Measurements from ENCODE around the gene HMX3. TPM values are rescaled to one million over a fixed set of nuclear protein-coding genes. Genes with fewer than 3 reads are reported as not detected.

HMX3 gene
- total RNA-seq, 1 experiment from 2014 or later: 15.2 TPM

DNA sequence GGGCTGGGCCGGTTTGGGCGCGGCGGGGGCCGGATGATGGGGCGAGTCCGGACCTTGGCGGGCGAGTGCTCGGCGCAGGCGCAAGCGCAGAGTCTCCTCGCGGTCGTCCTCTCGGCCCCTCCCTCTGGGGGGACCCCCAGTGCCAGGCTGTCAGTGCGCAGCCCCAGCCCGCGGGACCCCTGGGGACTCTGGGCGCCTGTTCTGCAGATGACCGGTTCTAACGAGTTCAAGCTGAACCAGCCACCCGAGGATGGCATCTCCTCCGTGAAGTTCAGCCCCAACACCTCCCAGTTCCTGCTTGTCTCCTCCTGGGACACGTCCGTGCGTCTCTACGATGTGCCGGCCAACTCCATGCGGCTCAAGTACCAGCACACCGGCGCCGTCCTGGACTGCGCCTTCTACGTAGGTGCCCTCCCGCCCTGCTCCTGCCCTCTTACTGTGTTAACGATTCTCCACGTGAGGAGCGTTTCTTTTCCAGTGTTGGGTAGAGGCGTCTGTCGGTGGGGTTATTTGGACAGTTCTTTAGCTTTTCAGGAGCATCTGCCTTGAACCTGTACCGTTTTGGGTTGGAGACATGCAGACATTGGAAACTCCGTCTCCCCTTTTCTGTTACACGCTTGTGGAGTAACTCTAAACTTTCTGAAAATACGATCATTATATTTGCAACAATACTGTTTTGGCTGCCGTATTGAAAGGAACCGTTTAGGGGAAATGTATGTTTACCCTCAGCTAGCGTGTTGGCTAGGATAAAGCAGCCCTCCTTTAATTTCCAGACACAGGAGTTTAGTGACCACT lies 19.1 kb downstream of the HMX3 start:
- no peak for DNase-seq (ENCODE audit: low read depth, low spot score)
- Histone ChIP-seq H3K27ac (ENCODE audit: low read length) (peak overlapping the region; percentile 90), H3K27me3 (ENCODE audit: control insufficient read depth, insufficient read depth, low read length) (no peaks in the 10 kb centered on the region), H3K4me1 (ENCODE audit: control insufficient read depth, insufficient read depth, low read length) (peaks cover 62% of the 10 kb centered on the region), H3K36me3 (ENCODE audit: control insufficient read depth, insufficient read depth, low read length) (peaks cover 41% of the 10 kb centered on the region), H3K9me3 (ENCODE audit: control insufficient read depth, insufficient read depth, low read depth, low read length) (no peaks in the 10 kb centered on the region), H3K4me3 (ENCODE audit: low read depth in 2 of 2, low read length in 2 of 2) (peak overlapping the region; percentile 81 to 85)
- intact Hi-C loops (cut with micrococcal nuclease; ENCODE audit: unreplicated experiment): loop anchor here (1.0 kb wide), 1 partner anchor 20 kb away; the partner anchor contains the start of gene HMX3
- peak; percentile 82 for ATAC-seq
- CTCF ChIA-PET: interaction anchor here (1.1 kb wide), 1 partner anchor 22 kb away, joined by 3 read pairs; no protein-coding TSS in a partner anchor
- POLR2A ChIA-PET: no interaction called here
- TF ChIP-seq, protein P1, sequence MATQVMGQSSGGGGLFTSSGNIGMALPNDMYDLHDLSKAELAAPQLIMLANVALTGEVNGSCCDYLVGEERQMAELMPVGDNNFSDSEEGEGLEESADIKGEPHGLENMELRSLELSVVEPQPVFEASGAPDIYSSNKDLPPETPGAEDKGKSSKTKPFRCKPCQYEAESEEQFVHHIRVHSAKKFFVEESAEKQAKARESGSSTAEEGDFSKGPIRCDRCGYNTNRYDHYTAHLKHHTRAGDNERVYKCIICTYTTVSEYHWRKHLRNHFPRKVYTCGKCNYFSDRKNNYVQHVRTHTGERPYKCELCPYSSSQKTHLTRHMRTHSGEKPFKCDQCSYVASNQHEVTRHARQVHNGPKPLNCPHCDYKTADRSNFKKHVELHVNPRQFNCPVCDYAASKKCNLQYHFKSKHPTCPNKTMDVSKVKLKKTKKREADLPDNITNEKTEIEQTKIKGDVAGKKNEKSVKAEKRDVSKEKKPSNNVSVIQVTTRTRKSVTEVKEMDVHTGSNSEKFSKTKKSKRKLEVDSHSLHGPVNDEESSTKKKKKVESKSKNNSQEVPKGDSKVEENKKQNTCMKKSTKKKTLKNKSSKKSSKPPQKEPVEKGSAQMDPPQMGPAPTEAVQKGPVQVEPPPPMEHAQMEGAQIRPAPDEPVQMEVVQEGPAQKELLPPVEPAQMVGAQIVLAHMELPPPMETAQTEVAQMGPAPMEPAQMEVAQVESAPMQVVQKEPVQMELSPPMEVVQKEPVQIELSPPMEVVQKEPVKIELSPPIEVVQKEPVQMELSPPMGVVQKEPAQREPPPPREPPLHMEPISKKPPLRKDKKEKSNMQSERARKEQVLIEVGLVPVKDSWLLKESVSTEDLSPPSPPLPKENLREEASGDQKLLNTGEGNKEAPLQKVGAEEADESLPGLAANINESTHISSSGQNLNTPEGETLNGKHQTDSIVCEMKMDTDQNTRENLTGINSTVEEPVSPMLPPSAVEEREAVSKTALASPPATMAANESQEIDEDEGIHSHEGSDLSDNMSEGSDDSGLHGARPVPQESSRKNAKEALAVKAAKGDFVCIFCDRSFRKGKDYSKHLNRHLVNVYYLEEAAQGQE (IDR thresholded peaks at IDR 0.05; ENCODE audit: insufficient read depth in 1 of 2, low read depth in 2 of 2, low read length in 1 of 2): no peak
- TF ChIP-seq, protein P2, sequence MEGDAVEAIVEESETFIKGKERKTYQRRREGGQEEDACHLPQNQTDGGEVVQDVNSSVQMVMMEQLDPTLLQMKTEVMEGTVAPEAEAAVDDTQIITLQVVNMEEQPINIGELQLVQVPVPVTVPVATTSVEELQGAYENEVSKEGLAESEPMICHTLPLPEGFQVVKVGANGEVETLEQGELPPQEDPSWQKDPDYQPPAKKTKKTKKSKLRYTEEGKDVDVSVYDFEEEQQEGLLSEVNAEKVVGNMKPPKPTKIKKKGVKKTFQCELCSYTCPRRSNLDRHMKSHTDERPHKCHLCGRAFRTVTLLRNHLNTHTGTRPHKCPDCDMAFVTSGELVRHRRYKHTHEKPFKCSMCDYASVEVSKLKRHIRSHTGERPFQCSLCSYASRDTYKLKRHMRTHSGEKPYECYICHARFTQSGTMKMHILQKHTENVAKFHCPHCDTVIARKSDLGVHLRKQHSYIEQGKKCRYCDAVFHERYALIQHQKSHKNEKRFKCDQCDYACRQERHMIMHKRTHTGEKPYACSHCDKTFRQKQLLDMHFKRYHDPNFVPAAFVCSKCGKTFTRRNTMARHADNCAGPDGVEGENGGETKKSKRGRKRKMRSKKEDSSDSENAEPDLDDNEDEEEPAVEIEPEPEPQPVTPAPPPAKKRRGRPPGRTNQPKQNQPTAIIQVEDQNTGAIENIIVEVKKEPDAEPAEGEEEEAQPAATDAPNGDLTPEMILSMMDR (IDR thresholded peaks at IDR 0.05): no peak
- TF ChIP-seq SIN3A (IDR thresholded peaks at IDR 0.05; ENCODE audit: borderline replicate concordance, insufficient read depth, low read depth, low read length) (no peak; the same call in 1 of the 2 replicates), POLR2AphosphoS5 (IDR thresholded peaks at IDR 0.05; ENCODE audit: low read depth, low read length) (0 out of 2 replicates have a peak, but pooled peaks have one; percentile 20), TCF7L2 (IDR thresholded peaks at IDR 0.05; ENCODE audit: low read depth, low read length) (no peak)
- BruUV-seq (replicated peaks): no TSS peak
- in situ Hi-C loops (cut with HindIII; ENCODE audit: low pct_unique_long_range_greater_than_20kb, low sequenced_read_pairs): no loop called here

DNA sequence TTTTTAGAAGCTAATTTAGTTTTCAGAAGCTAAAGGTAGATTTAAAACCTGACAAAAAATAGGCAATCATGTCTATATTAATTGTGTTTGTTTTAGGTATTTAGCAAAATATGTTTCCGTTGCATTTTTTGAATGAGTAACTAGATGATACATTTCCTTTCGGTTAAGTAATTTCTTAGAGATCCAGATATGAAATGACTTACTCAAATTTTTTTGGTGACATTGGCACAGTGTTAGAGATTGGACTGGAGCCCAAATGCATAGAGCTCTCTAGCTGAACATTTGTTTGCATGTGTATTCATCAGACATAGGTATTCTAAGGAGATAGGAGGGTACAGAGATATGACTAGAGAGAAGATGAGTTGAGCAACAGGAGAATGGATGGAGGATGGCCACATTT lies 20.3 kb downstream of the HMX3 start:
- H3K27ac ChIP-seq (ENCODE audit: low read length): peak overlapping the region; percentile 90
- POLR2A ChIA-PET: interaction anchor here (0.6 kb wide), 1 partner anchor 29 kb away, joined by 4 read pairs; no protein-coding TSS in a partner anchor
- TSS peak; percentile 49 for BruUV-seq (replicated peaks)
- H3K36me3 ChIP-seq (ENCODE audit: control insufficient read depth, insufficient read depth, low read length): peaks cover 53% of the 10 kb centered on the region
- H3K4me3 ChIP-seq (ENCODE audit: low read depth in 2 of 2, low read length in 2 of 2): peak overlapping the region; percentile 81 to 85
- ATAC-seq: no peak
- in situ Hi-C loops (cut with HindIII; ENCODE audit: low pct_unique_long_range_greater_than_20kb, low sequenced_read_pairs) (no loop called here), intact Hi-C loops (cut with micrococcal nuclease; ENCODE audit: unreplicated experiment) (no loop called here)
- H3K9me3 ChIP-seq (ENCODE audit: control insufficient read depth, insufficient read depth, low read depth, low read length): no peaks in the 10 kb centered on the region
- DNase-seq (ENCODE audit: low read depth, low spot score): no peak
- peaks cover 54% of the 10 kb centered on the region for H3K4me1 ChIP-seq (ENCODE audit: control insufficient read depth, insufficient read depth, low read length)
- CTCF ChIA-PET: no interaction called here
- no peaks in the 10 kb centered on the region for H3K27me3 ChIP-seq (ENCODE audit: control insufficient read depth, insufficient read depth, low read length)
- TF ChIP-seq, protein P1 (IDR thresholded peaks at IDR 0.05; ENCODE audit: insufficient read depth in 1 of 2, low read depth in 2 of 2, low read length in 1 of 2): no peak
- TF ChIP-seq TCF7L2 (IDR thresholded peaks at IDR 0.05; ENCODE audit: low read depth, low read length) (no peak), SIN3A (IDR thresholded peaks at IDR 0.05; ENCODE audit: borderline replicate concordance, insufficient read depth, low read depth, low read length) (no peak), POLR2AphosphoS5 (IDR thresholded peaks at IDR 0.05; ENCODE audit: low read depth, low read length) (no peak)
- TF ChIP-seq, protein P2 (IDR thresholded peaks at IDR 0.05): no peak

Data from Panc1 (cell line).